Lung (tissue), 12 donors: ENCODE results near the gene GCNT1. TPM values are rescaled to one million over a fixed set of nuclear protein-coding genes. Genes with fewer than 3 reads are reported as not detected.

ENCODE experiments used
- ATAC-seq: fragments of 200-7000 bp; cut with Tn5 transposase; one replicate; pipeline ENCODE4 v1.9.1; 2020; ENCODE audit warnings: moderate number of reproducible peaks; ENCODE audit not compliant: insufficient read depth, low FRiP score
- DNase-seq, 3 donors: peaks; one replicate each; pipeline ENCODE4 v3.0.0-alpha.2; 2013 to 2017
- H3K27ac ChIP-seq, 2 donors: one replicate each; pipeline ENCODE4 v1.5.1; 2013; ENCODE audit warnings: mild to moderate bottlenecking in 2 of 2, moderate library complexity in 2 of 2, control low read depth in 1 of 2, inconsistent platforms in 1 of 2, low read depth in 1 of 2, low read length in 1 of 2
- H3K27me3 ChIP-seq, 3 donors: one replicate each; pipeline ENCODE4 v1.5.1; 2013; ENCODE audit warnings: low read length in 2 of 3; ENCODE audit not compliant: control insufficient read depth in 3 of 3, insufficient read depth in 3 of 3
- H3K36me3 ChIP-seq, 4 donors: one replicate each; pipeline ENCODE4 v1.5.1; 2013; ENCODE audit warnings: low read length in 4 of 4, mild to moderate bottlenecking in 1 of 4, moderate library complexity in 1 of 4; ENCODE audit not compliant: control insufficient read depth in 4 of 4, insufficient read depth in 4 of 4
- H3K4me1 ChIP-seq, 5 donors: one replicate each; pipeline ENCODE4 v1.5.1; 2013; ENCODE audit warnings: low read length in 5 of 5, mild to moderate bottlenecking in 2 of 5, moderate library complexity in 1 of 5; ENCODE audit not compliant: control insufficient read depth in 5 of 5, insufficient read depth in 5 of 5
- H3K4me3 ChIP-seq: one replicate; pipeline ENCODE4 v1.5.1; 2013; ENCODE audit warnings: mild to moderate bottlenecking, control low read depth, moderate library complexity
- H3K9ac ChIP-seq, 2 donors: one replicate each; pipeline ENCODE4 v1.5.1; 2013; ENCODE audit warnings: low read length in 2 of 2, control low read depth in 1 of 2; ENCODE audit not compliant: insufficient read depth in 1 of 2
- H3K9me3 ChIP-seq, 4 donors: one replicate each; pipeline ENCODE4 v1.5.1; 2013; ENCODE audit warnings: low read length in 3 of 4, mild to moderate bottlenecking in 1 of 4, moderate library complexity in 1 of 4; ENCODE audit not compliant: control insufficient read depth in 4 of 4, insufficient read depth in 3 of 4
- WGBS, 2 donors: extraction: QIAGEN DNeasy Blood & Tissue Kit; methylation state at CpG; one replicate each; pipeline ENCODE4 v1.1.7; 2013; 5-methylcytosine and 5-hydroxymethylcytosine counted together
- polyA plus RNA-seq, 2 donors: library from polyadenylated mRNA; stranded (reverse); fragments of 200-250 nt; gene quantifications; one replicate each; pipeline ENCODE4 v1.2.1, GENCODE V29; 2013
- total RNA-seq, 2 donors: library from RNA; depleted of rRNA in 1 of 2; stranded (reverse); fragments of >200 nt in 1 of 2; gene quantifications; one replicate each; pipeline ENCODE4 v1.2.1, GENCODE V29; 2014 to 2021
- TF ChIP-seq, protein P1 (sequence below): IDR thresholded peaks from 2 replicates; pipeline ENCODE4 v1.5.1; 2012; ENCODE audit warnings: mild to moderate bottlenecking; ENCODE audit errors: control extremely low read depth, extremely low read depth
- donor health status: control.
- donor health status: control.
- donor health status: Bipolar disorder and iron deficiency.
- donor health status: healthy.
- donor health status: DM: yes; HTN: yes; CAD: no.

Gene GCNT1
- total and polyA plus RNA-seq, 4 donors = 1.5 to 14.7 (median 7.5) TPM

- TF ChIP-seq, protein P1, sequence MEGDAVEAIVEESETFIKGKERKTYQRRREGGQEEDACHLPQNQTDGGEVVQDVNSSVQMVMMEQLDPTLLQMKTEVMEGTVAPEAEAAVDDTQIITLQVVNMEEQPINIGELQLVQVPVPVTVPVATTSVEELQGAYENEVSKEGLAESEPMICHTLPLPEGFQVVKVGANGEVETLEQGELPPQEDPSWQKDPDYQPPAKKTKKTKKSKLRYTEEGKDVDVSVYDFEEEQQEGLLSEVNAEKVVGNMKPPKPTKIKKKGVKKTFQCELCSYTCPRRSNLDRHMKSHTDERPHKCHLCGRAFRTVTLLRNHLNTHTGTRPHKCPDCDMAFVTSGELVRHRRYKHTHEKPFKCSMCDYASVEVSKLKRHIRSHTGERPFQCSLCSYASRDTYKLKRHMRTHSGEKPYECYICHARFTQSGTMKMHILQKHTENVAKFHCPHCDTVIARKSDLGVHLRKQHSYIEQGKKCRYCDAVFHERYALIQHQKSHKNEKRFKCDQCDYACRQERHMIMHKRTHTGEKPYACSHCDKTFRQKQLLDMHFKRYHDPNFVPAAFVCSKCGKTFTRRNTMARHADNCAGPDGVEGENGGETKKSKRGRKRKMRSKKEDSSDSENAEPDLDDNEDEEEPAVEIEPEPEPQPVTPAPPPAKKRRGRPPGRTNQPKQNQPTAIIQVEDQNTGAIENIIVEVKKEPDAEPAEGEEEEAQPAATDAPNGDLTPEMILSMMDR = no peak
- no peak overlapping the region for H3K27ac ChIP-seq
- H3K4me3 ChIP-seq = no peak overlapping the region
- H3K9ac ChIP-seq = no peak overlapping the region
- ATAC-seq (no peak), DNase-seq (no peak)
- no peaks in the 10 kb centered on the region for H3K36me3 ChIP-seq
- WGBS, 2 donors = 50 to 67% methylated on average over 1 of the region's 1 CpG
- H3K27me3 ChIP-seq = no peaks in the 10 kb centered on the region
- peaks cover 0 to 1% (median 0%) of the 10 kb centered on the region in 5 donors for H3K4me1 ChIP-seq
- H3K9me3 ChIP-seq = no peaks in the 10 kb centered on the region
Observed at GRCh38 chr9:76512826-76513225, 53.8 kb downstream of the GCNT1 start.

GRCh38 chr9:76516350-76516749, 57.4 kb downstream of the GCNT1 start:
- H3K4me1 ChIP-seq = peaks cover 0 to 1% (median 0%) of the 10 kb centered on the region in 5 donors
- ATAC-seq (no peak), DNase-seq (no peak)
- TF ChIP-seq, protein P1 = no peak
- H3K9ac ChIP-seq = no peak overlapping the region
- no peaks in the 10 kb centered on the region for H3K36me3 ChIP-seq
- no peaks in the 10 kb centered on the region for H3K9me3 ChIP-seq
- H3K27ac ChIP-seq = no peak overlapping the region
- no peaks in the 10 kb centered on the region for H3K27me3 ChIP-seq
- 38 to 53% methylated on average over 6 of the region's 6 CpGs for WGBS, 2 donors
- H3K4me3 ChIP-seq = no peak overlapping the region

DNA sequence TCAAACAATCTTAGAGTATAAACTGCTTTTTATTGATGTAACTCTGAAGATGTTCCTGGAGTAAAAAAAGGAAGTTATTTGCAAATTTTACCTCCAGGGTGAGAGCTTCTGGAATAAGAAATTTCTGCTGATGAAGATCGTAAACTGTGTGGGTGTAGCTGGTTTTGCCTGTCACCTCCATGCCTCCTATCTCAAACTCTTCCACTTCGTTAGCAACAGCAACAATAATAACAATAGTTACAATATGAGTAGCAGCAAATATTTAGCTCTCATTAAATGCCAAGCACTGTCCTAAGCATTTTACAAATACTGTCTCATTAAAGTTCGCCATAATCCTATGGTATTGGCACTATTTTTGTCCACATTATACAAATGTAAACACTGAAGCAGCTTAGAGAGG, 57.9 kb downstream of the GCNT1 start:
- Histone ChIP-seq H3K9ac (no peak overlapping the region), H3K36me3 (no peaks in the 10 kb centered on the region), H3K27ac (no peak overlapping the region), H3K27me3 (no peaks in the 10 kb centered on the region), H3K4me1 (no peaks in the 10 kb centered on the region), H3K9me3 (no peaks in the 10 kb centered on the region), H3K4me3 (no peak overlapping the region)
- DNase-seq (no peak), ATAC-seq (no peak)
- TF ChIP-seq, protein P1 = no peak
- WGBS, 2 donors = 75 to 79% methylated on average over 3 of the region's 3 CpGs
